Panc1 (cell line): Measurements from ENCODE around the gene ZSWIM3. TPM values are rescaled to one million over a fixed set of nuclear protein-coding genes. Genes with fewer than 3 reads are reported as not detected.
"Not testable (repeated sequence)": the region's sequence is repeated elsewhere in the genome, so short reads cannot be mapped to it uniquely, and the experiment has no call there.

Experiments used
- ATAC-seq: fragments of 200-7000 bp; cut with Tn5 transposase; 2 replicates; pipeline ENCODE4 v1.9.1; 2020; ENCODE audit warnings: mild to moderate bottlenecking, moderate library complexity
- BruUV-seq: library from RNA; stranded (reverse); fragments of 400-500 nt; replicated peaks from 2 replicates; lab custom pipeline; 2021; lab: Mats Ljungman, UMichigan
- CTCF ChIA-PET: fragments of 300-600 bp; sonication (Branson Sonifier 250); formaldehyde crosslinking; loops from one replicate; lab custom pipeline; 2022; ENCODE audit warnings: antibody characterized with exemption; lab: Charles Lee
- POLR2A ChIA-PET: fragments of 300-600 bp; sonication (Branson Sonifier 250); formaldehyde crosslinking; loops from one replicate; lab custom pipeline; 2022; ENCODE audit warnings: antibody characterized with exemption; lab: Charles Lee
- DNase-seq: peaks from one replicate; pipeline ENCODE4 v3.0.0-alpha.2; 2010; ENCODE audit warnings: low read depth, low spot score
- H3K27ac ChIP-seq: 2 replicates; pipeline ENCODE4 v1.5.1; 2011; ENCODE audit warnings: mild to moderate bottlenecking, low read length, inconsistent platforms
- H3K27me3 ChIP-seq: fragments of 200-500 bp; sonication (Bioruptor generic); 2 replicates; pipeline ENCODE4 v1.6.0; 2014; ENCODE audit warnings: low read length, inconsistent platforms; ENCODE audit not compliant: control insufficient read depth, insufficient read depth
- H3K36me3 ChIP-seq: fragments of 200-500 bp; sonication (Bioruptor generic); 2 replicates; pipeline ENCODE4 v1.5.1; 2014; ENCODE audit warnings: inconsistent platforms, mild to moderate bottlenecking, low read length, moderate library complexity; ENCODE audit not compliant: control insufficient read depth, insufficient read depth
- H3K4me1 ChIP-seq: 2 replicates; pipeline ENCODE4 v1.5.1; 2011; ENCODE audit warnings: inconsistent platforms, mild to moderate bottlenecking, low read length, moderate library complexity; ENCODE audit not compliant: control insufficient read depth, insufficient read depth
- H3K4me3 ChIP-seq, 2 experiments: 2 replicates each; pipeline ENCODE4 v1.5.1; 2011 to 2012; ENCODE audit warnings: low read depth in 2 of 2, low read length in 2 of 2, mild to moderate bottlenecking in 2 of 2, inconsistent platforms in 1 of 2, moderate library complexity in 1 of 2
- H3K9me3 ChIP-seq: fragments of 200-500 bp; sonication (Bioruptor generic); 2 replicates; pipeline ENCODE4 v1.5.1; 2014; ENCODE audit warnings: low read depth, mild to moderate bottlenecking, inconsistent platforms, low read length, moderate library complexity; ENCODE audit not compliant: control insufficient read depth, insufficient read depth
- POLR2AphosphoS5 ChIP-seq: IDR thresholded peaks from 2 replicates; pipeline ENCODE4 v1.6.1; 2012; ENCODE audit warnings: mild to moderate bottlenecking, low read depth, low read length, moderate library complexity
- SIN3A ChIP-seq: IDR thresholded peaks from 2 replicates; pipeline ENCODE4 v1.6.1; 2012; ENCODE audit warnings: low read depth, mild to moderate bottlenecking, low read length, moderate library complexity, borderline replicate concordance; ENCODE audit not compliant: insufficient read depth
- TCF7L2 ChIP-seq: IDR thresholded peaks from 2 replicates; pipeline ENCODE4 v1.6.1; 2011; ENCODE audit warnings: mild to moderate bottlenecking, low read depth, low read length, inconsistent platforms
- in situ Hi-C: cut with HindIII; loops from 2 replicates; pipeline ENCODE4 v1.10.0; 2016; ENCODE audit warnings: low sequenced_read_pairs, low pct_unique_long_range_greater_than_20kb
- intact Hi-C: fragments of 100-400 bp; cut with micrococcal nuclease; formaldehyde crosslinking; loops from one replicate; pipeline ENCODE4 v1.10.0; 2022; ENCODE audit not compliant: unreplicated experiment
- total RNA-seq: library from RNA; stranded (reverse); gene quantifications from one replicate; pipeline ENCODE4 v1.2.1, GENCODE V29; 2021; ENCODE audit not compliant: unreplicated experiment
- TF ChIP-seq, protein P1 (sequence below): fragments of 450-650 bp; IDR thresholded peaks from 2 replicates; pipeline ENCODE4 v1.5.1; 2017; ENCODE audit warnings: mild to moderate bottlenecking
- TF ChIP-seq, protein P2 (sequence below), 2 experiments: IDR thresholded peaks; 2 replicates each; pipeline ENCODE4 v1.6.1; 2011 to 2012; ENCODE audit warnings: low read depth in 2 of 2, control low read depth in 1 of 2, low read length in 1 of 2, mild to moderate bottlenecking in 1 of 2, moderate library complexity in 1 of 2; ENCODE audit not compliant: insufficient read depth in 1 of 2

The ZSWIM3 gene
- total RNA-seq, 1 experiment from 2014 or later, result 3.6 TPM

DNA sequence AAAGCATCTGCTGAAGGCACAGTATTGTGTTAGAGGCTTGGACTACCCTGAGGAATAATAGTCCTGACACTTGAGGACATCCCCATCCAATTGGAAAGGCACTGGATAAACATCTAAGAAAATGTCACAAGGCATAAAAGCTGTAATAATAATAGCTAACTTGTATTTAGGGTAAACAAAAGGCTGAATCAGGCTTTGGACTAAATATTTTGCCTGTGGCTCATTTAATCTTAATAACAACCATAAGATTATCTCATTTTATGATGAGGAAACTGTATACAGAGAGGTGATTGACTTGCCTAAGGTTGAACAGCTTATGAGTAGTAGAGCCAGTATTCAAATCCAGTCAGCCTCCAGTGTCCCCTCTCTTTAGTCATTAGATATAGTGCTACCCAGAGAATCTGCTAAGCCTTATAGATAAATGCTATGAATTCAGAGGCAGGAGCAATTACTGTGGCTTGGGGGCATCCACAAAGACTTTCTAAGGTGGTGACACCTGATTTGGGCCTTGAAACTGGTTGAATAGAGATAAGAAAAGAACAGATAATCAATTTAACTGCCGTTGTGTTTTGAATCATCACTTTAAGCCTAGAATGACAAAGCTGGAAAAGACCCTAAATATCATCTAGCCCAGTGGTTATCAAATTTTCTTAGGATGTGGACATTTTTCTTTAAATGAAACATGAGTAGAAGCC lies 16.1 kb downstream of the ZSWIM3 start:
- H3K4me3 ChIP-seq, result no peak overlapping the region
- POLR2A ChIA-PET, result no interaction called here
- H3K27me3 ChIP-seq, result no peaks in the 10 kb centered on the region
- CTCF ChIA-PET, result no interaction called here
- DNase-seq, result no peak
- no peak overlapping the region for H3K27ac ChIP-seq
- H3K36me3 ChIP-seq, result no peaks in the 10 kb centered on the region
- no TSS peak for BruUV-seq
- in situ Hi-C loops, result no loop called here
- no peak for ATAC-seq
- TF ChIP-seq, protein P1, sequence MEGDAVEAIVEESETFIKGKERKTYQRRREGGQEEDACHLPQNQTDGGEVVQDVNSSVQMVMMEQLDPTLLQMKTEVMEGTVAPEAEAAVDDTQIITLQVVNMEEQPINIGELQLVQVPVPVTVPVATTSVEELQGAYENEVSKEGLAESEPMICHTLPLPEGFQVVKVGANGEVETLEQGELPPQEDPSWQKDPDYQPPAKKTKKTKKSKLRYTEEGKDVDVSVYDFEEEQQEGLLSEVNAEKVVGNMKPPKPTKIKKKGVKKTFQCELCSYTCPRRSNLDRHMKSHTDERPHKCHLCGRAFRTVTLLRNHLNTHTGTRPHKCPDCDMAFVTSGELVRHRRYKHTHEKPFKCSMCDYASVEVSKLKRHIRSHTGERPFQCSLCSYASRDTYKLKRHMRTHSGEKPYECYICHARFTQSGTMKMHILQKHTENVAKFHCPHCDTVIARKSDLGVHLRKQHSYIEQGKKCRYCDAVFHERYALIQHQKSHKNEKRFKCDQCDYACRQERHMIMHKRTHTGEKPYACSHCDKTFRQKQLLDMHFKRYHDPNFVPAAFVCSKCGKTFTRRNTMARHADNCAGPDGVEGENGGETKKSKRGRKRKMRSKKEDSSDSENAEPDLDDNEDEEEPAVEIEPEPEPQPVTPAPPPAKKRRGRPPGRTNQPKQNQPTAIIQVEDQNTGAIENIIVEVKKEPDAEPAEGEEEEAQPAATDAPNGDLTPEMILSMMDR, result no peak
- no peak for TF ChIP-seq SIN3A
- TF ChIP-seq TCF7L2, result no peak
- TF ChIP-seq POLR2AphosphoS5, result no peak
- TF ChIP-seq, protein P2, sequence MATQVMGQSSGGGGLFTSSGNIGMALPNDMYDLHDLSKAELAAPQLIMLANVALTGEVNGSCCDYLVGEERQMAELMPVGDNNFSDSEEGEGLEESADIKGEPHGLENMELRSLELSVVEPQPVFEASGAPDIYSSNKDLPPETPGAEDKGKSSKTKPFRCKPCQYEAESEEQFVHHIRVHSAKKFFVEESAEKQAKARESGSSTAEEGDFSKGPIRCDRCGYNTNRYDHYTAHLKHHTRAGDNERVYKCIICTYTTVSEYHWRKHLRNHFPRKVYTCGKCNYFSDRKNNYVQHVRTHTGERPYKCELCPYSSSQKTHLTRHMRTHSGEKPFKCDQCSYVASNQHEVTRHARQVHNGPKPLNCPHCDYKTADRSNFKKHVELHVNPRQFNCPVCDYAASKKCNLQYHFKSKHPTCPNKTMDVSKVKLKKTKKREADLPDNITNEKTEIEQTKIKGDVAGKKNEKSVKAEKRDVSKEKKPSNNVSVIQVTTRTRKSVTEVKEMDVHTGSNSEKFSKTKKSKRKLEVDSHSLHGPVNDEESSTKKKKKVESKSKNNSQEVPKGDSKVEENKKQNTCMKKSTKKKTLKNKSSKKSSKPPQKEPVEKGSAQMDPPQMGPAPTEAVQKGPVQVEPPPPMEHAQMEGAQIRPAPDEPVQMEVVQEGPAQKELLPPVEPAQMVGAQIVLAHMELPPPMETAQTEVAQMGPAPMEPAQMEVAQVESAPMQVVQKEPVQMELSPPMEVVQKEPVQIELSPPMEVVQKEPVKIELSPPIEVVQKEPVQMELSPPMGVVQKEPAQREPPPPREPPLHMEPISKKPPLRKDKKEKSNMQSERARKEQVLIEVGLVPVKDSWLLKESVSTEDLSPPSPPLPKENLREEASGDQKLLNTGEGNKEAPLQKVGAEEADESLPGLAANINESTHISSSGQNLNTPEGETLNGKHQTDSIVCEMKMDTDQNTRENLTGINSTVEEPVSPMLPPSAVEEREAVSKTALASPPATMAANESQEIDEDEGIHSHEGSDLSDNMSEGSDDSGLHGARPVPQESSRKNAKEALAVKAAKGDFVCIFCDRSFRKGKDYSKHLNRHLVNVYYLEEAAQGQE (IDR thresholded peaks at IDR 0.05; ENCODE audit: insufficient read depth in 1 of 2, low read depth in 2 of 2, low read length in 1 of 2), result no peak
- H3K4me1 ChIP-seq, result no peaks in the 10 kb centered on the region
- intact Hi-C loops, result no loop called here
- H3K9me3 ChIP-seq, result no peaks in the 10 kb centered on the region

DNA sequence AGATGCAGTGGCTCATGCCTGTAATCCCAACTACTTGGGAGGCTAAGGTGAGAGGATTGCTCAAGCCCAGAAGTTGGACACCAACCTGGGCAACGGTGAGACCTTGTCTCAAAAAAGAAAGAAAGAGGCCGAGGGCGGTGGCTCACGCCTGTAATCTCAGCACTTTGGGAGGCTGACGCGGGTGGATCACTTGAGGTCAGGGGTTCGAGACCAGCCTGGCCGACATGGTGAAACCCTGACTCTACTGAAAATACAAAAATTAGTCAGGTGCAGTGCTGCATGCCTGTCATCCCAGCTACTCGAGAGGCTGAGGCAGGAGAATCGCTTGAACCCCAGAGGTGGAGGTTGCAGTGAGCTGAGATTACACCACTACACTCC lies 16.7 kb downstream of the ZSWIM3 start:
- BruUV-seq, POLR2A ChIA-PET, H3K27me3 ChIP-seq, H3K9me3 ChIP-seq, CTCF ChIA-PET, in situ Hi-C loops, intact Hi-C loops, H3K36me3 ChIP-seq, H3K4me1 ChIP-seq, ATAC-seq, H3K4me3 ChIP-seq, DNase-seq, H3K27ac ChIP-seq: not testable (repeated sequence)

DNA sequence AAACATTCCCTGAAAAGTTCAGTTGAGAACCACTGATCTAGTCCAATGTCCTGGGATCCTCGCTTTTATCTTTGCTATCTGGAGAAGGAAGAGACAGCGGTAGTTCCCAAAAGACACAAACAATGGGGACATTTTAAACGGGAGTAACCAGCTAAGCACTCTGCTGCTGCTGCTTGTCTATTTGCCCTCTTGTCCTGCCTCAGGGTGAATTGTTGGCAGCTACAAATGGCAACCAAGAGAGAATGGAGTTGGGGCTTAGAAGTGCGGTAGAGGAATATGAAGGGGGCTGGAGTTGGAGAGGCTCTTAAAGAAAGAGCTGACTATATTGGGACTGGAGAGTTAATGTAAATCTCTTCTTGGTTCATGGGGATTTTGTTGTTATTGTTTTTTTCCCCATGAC lies 17.2 kb downstream of the ZSWIM3 start:
- no peaks in the 10 kb centered on the region for H3K27me3 ChIP-seq
- TF ChIP-seq POLR2AphosphoS5, result no peak
- TF ChIP-seq, protein P2 (IDR thresholded peaks at IDR 0.05; ENCODE audit: insufficient read depth in 1 of 2, low read depth in 2 of 2, low read length in 1 of 2), result no peak
- no peak for TF ChIP-seq SIN3A
- TF ChIP-seq, protein P1, result no peak
- TF ChIP-seq TCF7L2, result no peak
- no peak overlapping the region for H3K4me3 ChIP-seq
- H3K9me3 ChIP-seq, result no peaks in the 10 kb centered on the region
- H3K36me3 ChIP-seq, result no peaks in the 10 kb centered on the region
- DNase-seq (no peak), ATAC-seq (no peak)
- ChIA-PET POLR2A (interaction anchor here (0.5 kb wide), 1 partner anchor 55 kb away, joined by 4 read pairs; no protein-coding TSS in a partner anchor), CTCF (no interaction called here)
- H3K4me1 ChIP-seq, result no peaks in the 10 kb centered on the region
- no peak overlapping the region for H3K27ac ChIP-seq
- intact Hi-C loops (no loop called here), in situ Hi-C loops (no loop called here)
- no TSS peak for BruUV-seq
